Tibial artery (tissue), 4 donors: ENCODE measurements around the gene VEGFA.

Experiments used
- DNase-seq, 2 donors: peaks; one replicate each; pipeline ENCODE4 v3.0.0-alpha.2; 2019
- H3K27ac ChIP-seq, 2 donors: fragments of 200-600 bp; sonication (generic) in 1 of 2; 1 replicate in 1 of 2; 2 replicates in 1 of 2; pipeline ENCODE4 v1.5.1; 2018 to 2019; ENCODE audit warnings: mild to moderate bottlenecking in 1 of 2
- H3K27me3 ChIP-seq, 2 donors: fragments of 200-600 bp; sonication (generic) in 1 of 2; one replicate each; pipeline versions ENCODE4 v1.5.1 to v1.6.0; 2016 to 2019
- H3K36me3 ChIP-seq, 3 donors: fragments of 200-600 bp; sonication (generic) in 2 of 3; one replicate each; pipeline ENCODE4 v1.5.1; 2016 to 2019; ENCODE audit warnings: mild to moderate bottlenecking in 2 of 3
- H3K4me1 ChIP-seq, 4 donors: fragments of 200-600 bp; sonication (generic) in 2 of 4; 1 replicate in 3 of 4; 2 replicates in 1 of 4; pipeline ENCODE4 v1.5.1; 2016 to 2019
- H3K4me3 ChIP-seq, 2 donors: fragments of 200-600 bp; sonication (generic) in 1 of 2; 1 replicate in 1 of 2; 2 replicates in 1 of 2; pipeline ENCODE4 v1.5.1; 2018 to 2019; ENCODE audit warnings: mild to moderate bottlenecking in 2 of 2
- H3K9me3 ChIP-seq, 3 donors: fragments of 200-600 bp; sonication (generic) in 1 of 3; one replicate each; pipeline ENCODE4 v1.5.1; 2016 to 2019
- intact Hi-C: fragments of 100-400 bp; cut with DNase I; formaldehyde crosslinking; loops from one replicate; pipeline ENCODE4 v1.15.0; 2023; ENCODE audit warnings: low total_unique reads
- TF ChIP-seq, protein P1 (sequence below), 2 experiments: fragments of 200-600 bp in 1 of 2; fragments of 450-650 bp in 1 of 2; IDR thresholded peaks; one replicate each; pipeline ENCODE4 v1.5.1; 2017 to 2019; ENCODE audit warnings: antibody characterized with exemption in 2 of 2, mild to moderate bottlenecking in 1 of 2, moderate library complexity in 1 of 2

VEGFA gene

DNA sequence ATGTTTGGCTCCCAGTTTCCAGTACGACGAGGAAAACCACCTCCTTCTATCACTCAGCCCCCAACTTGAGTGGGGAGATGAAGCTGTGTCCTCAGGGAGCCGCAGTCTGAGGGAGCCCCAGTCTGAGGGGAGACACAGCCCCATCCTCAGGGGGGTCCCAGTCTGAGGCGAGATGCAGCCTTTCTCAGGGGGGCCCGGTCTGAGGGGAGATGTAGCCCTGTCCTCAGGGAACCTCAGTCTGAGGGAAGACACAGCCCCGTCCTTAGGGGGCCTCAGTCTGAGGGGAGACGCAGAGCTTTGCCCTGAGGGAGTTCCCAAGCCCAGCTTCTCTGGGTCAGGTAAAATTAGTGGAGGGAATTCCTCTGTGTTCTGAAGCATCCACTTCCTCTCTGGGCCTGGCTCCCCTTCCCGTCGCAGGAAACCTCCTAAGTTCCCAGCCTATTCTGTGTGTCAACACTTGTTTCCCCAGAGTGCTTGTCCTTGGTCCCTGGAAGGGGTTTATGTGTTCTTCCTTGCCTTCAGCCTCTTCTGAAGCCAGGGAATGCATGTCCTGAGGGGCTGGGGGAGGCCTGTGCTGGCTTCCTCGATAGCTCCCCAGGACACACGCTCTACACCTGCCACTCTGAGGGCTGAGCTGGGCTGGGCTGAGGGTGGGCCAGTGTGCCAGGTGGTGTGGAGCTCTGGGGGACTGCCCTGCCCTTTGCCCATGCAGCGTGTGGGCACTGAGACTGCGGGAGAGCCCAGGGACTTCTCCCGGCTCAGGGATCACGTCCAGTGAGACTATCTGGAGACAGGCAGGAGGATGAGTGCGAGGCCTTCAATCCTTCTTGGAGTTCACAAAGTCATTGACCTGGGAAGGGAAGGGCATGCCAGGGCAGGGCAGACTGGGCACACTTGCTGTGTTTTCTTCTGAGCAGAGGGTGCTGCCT lies 55.4 kb downstream of the VEGFA start:
- Histone ChIP-seq H3K9me3 (no peaks in the 10 kb centered on the region), H3K4me3 (no peak overlapping the region), H3K27ac (no peak overlapping the region), H3K4me1 (no peaks in the 10 kb centered on the region), H3K36me3 (no peaks in the 10 kb centered on the region), H3K27me3 (peaks cover 0 to 13% of the 10 kb centered on the region in 2 donors)
- intact Hi-C loops, result no loop called here
- TF ChIP-seq, protein P1, sequence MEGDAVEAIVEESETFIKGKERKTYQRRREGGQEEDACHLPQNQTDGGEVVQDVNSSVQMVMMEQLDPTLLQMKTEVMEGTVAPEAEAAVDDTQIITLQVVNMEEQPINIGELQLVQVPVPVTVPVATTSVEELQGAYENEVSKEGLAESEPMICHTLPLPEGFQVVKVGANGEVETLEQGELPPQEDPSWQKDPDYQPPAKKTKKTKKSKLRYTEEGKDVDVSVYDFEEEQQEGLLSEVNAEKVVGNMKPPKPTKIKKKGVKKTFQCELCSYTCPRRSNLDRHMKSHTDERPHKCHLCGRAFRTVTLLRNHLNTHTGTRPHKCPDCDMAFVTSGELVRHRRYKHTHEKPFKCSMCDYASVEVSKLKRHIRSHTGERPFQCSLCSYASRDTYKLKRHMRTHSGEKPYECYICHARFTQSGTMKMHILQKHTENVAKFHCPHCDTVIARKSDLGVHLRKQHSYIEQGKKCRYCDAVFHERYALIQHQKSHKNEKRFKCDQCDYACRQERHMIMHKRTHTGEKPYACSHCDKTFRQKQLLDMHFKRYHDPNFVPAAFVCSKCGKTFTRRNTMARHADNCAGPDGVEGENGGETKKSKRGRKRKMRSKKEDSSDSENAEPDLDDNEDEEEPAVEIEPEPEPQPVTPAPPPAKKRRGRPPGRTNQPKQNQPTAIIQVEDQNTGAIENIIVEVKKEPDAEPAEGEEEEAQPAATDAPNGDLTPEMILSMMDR (IDR thresholded peaks at IDR 0.05), result no peak
- DNase-seq, result no peak

DNA sequence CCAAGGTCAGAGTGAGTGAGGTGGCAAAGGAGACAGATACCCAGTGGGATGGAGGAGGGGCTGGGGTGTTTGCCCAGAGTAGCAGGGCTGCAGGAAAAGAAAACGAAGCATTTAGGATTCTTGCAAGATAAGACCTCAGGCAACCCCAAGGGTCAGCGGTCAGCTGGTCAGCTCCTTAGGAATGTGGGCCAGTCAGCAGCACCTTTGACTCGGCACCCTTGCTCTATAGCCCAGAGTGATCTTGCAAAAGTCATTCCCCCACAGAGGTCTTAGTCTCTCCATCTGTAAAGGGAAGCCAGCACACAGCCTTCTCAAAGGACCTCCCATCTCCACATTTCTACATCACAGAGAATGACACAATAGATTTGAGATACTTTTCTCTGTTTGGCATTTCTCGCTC lies 56.7 kb downstream of the VEGFA start:
- Histone ChIP-seq H3K27ac (no peak overlapping the region), H3K27me3 (peaks cover 0 to 24% of the 10 kb centered on the region in 2 donors), H3K4me1 (no peaks in the 10 kb centered on the region), H3K36me3 (no peaks in the 10 kb centered on the region), H3K4me3 (no peak overlapping the region), H3K9me3 (no peaks in the 10 kb centered on the region)
- intact Hi-C loops, result no loop called here
- no peak for DNase-seq
- TF ChIP-seq, protein P1 (IDR thresholded peaks at IDR 0.05), result no peak

DNA sequence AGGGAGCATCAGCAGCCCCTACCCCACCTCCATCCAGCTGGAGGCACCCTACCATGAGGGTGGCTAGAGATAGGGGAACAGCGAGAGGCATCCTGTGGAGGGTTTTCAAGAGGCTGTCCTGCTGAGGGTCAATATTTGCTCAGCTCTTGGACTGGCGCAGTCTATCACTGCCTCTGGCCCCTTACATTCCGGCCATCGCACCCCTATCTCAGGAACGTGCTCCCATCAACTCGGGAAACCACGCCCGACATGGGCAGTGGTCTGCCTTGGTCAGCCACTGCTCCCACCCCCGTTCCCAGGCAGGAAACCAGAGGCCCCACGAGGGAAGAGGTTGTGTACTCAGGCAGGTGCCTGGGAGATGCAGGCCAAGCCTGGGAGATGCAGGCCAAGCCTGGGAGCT lies 57.9 kb downstream of the VEGFA start:
- Histone ChIP-seq H3K27me3 (peaks cover 0 to 25% of the 10 kb centered on the region in 2 donors), H3K27ac (no peak overlapping the region), H3K4me1 (no peaks in the 10 kb centered on the region), H3K36me3 (no peaks in the 10 kb centered on the region), H3K9me3 (no peaks in the 10 kb centered on the region), H3K4me3 (no peak overlapping the region)
- TF ChIP-seq, protein P1 (IDR thresholded peaks at IDR 0.05), result no peak
- intact Hi-C loops, result no loop called here
- DNase-seq, result no peak

DNA sequence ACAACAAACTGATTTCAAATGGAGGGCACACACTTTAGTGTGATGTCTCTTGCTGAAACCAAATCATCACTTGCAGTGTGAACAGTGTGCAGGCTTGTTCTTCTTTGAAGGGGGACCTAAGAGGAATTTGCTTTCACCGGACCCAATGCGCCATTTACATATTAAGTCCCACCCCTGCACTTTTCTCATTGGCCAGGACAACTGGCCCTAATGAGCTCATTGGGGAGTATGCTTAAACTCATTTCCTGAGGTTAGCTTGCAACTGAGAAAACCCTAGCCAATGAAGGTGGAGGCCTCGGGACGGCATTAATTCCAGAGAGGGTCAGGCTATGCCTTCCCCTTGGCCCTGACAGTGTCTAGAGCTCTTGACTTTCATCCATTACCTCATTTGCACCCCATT lies 58.7 kb downstream of the VEGFA start:
- intact Hi-C loops, result no loop called here

DNA sequence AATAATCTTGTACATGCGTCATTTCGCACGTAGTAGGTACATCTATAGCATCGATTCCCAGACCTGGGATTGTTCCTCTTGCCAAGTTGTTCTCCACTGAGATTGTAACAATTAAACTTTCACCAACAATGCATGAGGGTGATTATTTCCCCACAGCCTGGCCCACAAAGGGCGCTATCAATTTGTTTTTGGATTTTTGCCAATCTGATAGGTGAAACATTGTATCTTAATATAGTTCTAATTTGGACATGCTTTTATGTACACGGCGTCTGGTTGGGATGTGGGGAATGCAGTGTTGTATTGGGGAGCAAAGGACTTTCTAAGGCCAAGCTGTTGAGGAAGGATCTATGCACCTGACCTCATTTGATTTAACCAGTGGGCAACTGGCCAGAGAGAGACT lies 59.5 kb downstream of the VEGFA start:
- Histone ChIP-seq H3K27me3 (peaks cover 0 to 22% of the 10 kb centered on the region in 2 donors), H3K36me3 (no peaks in the 10 kb centered on the region), H3K4me1 (no peaks in the 10 kb centered on the region), H3K9me3 (no peaks in the 10 kb centered on the region), H3K4me3 (no peak overlapping the region), H3K27ac (no peak overlapping the region)
- TF ChIP-seq, protein P1 (IDR thresholded peaks at IDR 0.05), result no peak
- intact Hi-C loops, result no loop called here
- DNase-seq, result no peak

More for the DNA sequence above, 58.7 kb downstream of the VEGFA start:
- no peak overlapping the region for H3K27ac ChIP-seq
- TF ChIP-seq, protein P1 (IDR thresholded peaks at IDR 0.05), result no peak
- no peak for DNase-seq
- H3K27me3 ChIP-seq, result peaks cover 0 to 25% of the 10 kb centered on the region in 2 donors
- no peaks in the 10 kb centered on the region for H3K4me1 ChIP-seq
- no peak overlapping the region for H3K4me3 ChIP-seq
- no peaks in the 10 kb centered on the region for H3K9me3 ChIP-seq
- H3K36me3 ChIP-seq, result no peaks in the 10 kb centered on the region
